ENCODE measurements around the gene SERPINA10. TPM values are rescaled to one million over a fixed set of nuclear protein-coding genes. Genes with fewer than 3 reads are reported as not detected.

Gene SERPINA10
- total RNA-seq, 1 donor from 2014 or later, result not detected

DNA sequence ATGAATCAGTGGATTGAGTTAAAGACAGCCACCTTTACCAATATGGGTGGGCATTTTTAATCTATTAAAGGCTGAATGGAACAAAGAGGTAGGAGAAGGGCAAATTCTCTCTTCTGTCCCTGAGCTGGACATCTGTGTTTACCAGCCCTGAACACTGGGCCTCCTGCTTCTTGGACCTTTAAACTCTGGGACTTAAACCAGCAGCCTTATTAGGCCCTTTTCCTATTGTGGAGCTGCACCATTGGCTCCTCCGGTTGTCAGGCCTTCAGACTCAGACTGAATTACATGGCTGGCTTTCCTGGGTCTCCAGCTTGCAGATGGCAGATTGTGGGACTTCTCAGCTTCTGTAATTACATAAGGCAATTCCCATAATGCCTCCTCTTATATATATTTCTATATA is 23.6 kb upstream of the SERPINA10 start:
- Mint-ChIP-seq H3K4me3 (ENCODE audit: unreplicated experiment) (no peak overlapping the region), H3K27ac (ENCODE audit: unreplicated experiment) (no peak overlapping the region)

DNA sequence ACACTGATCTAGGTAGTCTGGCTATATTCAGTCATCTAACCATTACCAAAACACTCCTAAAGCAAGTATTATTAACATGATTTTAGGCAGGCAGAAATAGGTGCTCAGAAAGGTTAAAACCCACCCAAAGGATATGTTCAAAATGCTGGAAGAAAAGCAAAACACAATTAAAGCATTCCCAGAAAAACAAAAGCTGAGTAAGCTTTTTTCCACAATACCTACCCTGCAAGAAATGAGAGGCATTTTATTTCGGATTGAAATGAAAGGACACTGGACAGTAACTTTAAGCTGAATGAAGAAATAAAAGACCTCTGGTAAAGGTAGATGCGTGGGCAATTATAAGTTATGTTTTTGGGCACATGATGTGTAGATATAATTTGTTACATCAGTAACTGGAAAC is 21.8 kb upstream of the SERPINA10 start:
- Mint-ChIP-seq H3K27me3 (ENCODE audit: unreplicated experiment) (no peaks in the 10 kb centered on the region), H3K27ac (ENCODE audit: unreplicated experiment) (no peak overlapping the region), H3K9me3 (ENCODE audit: unreplicated experiment) (peaks cover 10% of the 10 kb centered on the region), H3K4me1 (ENCODE audit: unreplicated experiment) (no peaks in the 10 kb centered on the region), H3K36me3 (ENCODE audit: unreplicated experiment) (no peaks in the 10 kb centered on the region), H3K4me3 (ENCODE audit: unreplicated experiment) (no peak overlapping the region)
- DNase-seq (ENCODE audit: extremely low spot score, unreplicated experiment), result no peak
- TF ChIP-seq, protein P1, sequence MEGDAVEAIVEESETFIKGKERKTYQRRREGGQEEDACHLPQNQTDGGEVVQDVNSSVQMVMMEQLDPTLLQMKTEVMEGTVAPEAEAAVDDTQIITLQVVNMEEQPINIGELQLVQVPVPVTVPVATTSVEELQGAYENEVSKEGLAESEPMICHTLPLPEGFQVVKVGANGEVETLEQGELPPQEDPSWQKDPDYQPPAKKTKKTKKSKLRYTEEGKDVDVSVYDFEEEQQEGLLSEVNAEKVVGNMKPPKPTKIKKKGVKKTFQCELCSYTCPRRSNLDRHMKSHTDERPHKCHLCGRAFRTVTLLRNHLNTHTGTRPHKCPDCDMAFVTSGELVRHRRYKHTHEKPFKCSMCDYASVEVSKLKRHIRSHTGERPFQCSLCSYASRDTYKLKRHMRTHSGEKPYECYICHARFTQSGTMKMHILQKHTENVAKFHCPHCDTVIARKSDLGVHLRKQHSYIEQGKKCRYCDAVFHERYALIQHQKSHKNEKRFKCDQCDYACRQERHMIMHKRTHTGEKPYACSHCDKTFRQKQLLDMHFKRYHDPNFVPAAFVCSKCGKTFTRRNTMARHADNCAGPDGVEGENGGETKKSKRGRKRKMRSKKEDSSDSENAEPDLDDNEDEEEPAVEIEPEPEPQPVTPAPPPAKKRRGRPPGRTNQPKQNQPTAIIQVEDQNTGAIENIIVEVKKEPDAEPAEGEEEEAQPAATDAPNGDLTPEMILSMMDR (IDR thresholded peaks at IDR 0.05), result no peak

More for the DNA sequence above, 23.6 kb upstream of the SERPINA10 start:
- H3K9me3 Mint-ChIP-seq (ENCODE audit: unreplicated experiment), result peaks cover 10% of the 10 kb centered on the region
- H3K36me3 Mint-ChIP-seq (ENCODE audit: unreplicated experiment), result no peaks in the 10 kb centered on the region
- DNase-seq (ENCODE audit: extremely low spot score, unreplicated experiment), result no peak
- H3K27me3 Mint-ChIP-seq (ENCODE audit: unreplicated experiment), result no peaks in the 10 kb centered on the region
- TF ChIP-seq, protein P1 (IDR thresholded peaks at IDR 0.05), result no peak
- no peaks in the 10 kb centered on the region for H3K4me1 Mint-ChIP-seq (ENCODE audit: unreplicated experiment)

DNA sequence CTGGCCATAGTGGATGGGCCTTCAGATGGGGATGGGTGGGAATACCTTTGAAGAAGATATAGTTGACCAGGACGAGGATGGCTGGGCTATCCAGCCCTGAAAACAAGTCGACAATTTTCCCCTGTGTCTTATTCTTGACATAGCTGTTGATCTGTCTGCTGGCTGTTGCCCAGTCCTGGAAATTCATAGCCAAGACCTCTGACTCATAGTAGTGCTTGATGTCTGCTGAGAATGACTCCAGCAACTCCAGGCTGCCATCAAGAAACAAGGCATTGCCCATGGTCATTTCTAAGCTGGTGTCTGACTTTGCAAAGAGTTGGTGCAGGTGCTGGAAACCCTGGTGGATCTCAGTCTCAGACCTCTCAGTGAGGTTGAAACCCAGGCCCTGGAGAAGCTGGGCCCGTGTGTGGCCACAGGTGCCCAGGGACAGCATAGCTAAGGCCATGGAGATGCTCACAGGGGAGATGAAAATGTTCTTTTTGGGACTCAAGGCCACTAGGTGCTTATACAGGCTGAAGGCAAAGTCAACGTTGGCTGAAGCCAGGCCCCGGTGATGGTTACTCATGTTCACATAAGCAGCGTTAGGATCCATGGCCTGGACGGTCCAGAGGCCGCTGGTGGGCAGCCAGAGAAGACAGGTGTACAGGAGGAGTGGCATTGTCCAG is 21.1 kb upstream of the SERPINA10 start:
- Mint-ChIP-seq H3K27me3 (ENCODE audit: unreplicated experiment) (no peaks in the 10 kb centered on the region), H3K9me3 (ENCODE audit: unreplicated experiment) (peaks cover 13% of the 10 kb centered on the region), H3K4me1 (ENCODE audit: unreplicated experiment) (no peaks in the 10 kb centered on the region), H3K4me3 (ENCODE audit: unreplicated experiment) (no peak overlapping the region), H3K27ac (ENCODE audit: unreplicated experiment) (no peak overlapping the region), H3K36me3 (ENCODE audit: unreplicated experiment) (no peaks in the 10 kb centered on the region)
- TF ChIP-seq, protein P1 (IDR thresholded peaks at IDR 0.05), result no peak
- DNase-seq (ENCODE audit: extremely low spot score, unreplicated experiment), result peak; percentile 63

DNA sequence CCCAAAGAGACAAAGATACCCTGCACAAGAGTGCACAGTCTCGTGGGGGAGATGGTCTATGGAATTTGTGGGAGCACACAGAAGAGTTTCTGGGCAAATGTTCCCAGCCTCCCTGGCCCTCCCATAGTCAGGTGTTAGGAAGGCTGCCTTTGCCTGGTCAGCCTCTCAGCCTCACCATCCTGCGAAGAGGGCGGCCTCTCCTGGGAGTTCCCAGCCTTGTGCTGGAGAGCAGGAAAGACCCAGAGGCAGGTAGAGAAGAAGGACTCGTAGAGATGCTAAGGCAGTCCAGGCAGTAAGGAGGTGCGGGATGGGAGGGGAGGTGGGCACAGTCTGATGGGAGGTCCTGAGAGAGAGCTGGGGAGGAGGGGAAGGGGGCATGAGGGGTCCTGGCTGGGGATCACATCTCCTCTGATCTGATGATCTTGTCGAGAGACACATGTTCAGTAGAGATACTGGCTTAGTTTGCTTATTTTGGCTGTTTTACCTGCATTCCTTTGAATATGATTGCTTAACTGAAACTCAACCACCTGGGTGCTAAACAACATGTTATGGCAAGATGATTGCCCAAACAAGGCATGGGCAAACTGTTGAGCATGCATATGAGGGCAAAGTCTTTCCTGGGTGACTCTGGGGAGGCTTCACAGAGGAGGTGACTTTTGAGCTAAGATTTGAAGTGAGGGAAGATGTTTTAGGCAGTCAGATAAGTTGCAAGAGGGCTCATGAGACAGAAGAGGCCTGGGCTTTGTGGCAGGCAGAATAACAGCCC is 19.6 kb upstream of the SERPINA10 start:
- no peak overlapping the region for H3K27ac Mint-ChIP-seq (ENCODE audit: unreplicated experiment)
- TF ChIP-seq, protein P1 (IDR thresholded peaks at IDR 0.05), result no peak
- H3K9me3 Mint-ChIP-seq (ENCODE audit: unreplicated experiment), result peaks cover 26% of the 10 kb centered on the region
- H3K27me3 Mint-ChIP-seq (ENCODE audit: unreplicated experiment), result no peaks in the 10 kb centered on the region
- H3K4me3 Mint-ChIP-seq (ENCODE audit: unreplicated experiment), result no peak overlapping the region
- peak; percentile 70 for DNase-seq (ENCODE audit: extremely low spot score, unreplicated experiment)
- H3K4me1 Mint-ChIP-seq (ENCODE audit: unreplicated experiment), result no peaks in the 10 kb centered on the region
- no peaks in the 10 kb centered on the region for H3K36me3 Mint-ChIP-seq (ENCODE audit: unreplicated experiment)

DNA sequence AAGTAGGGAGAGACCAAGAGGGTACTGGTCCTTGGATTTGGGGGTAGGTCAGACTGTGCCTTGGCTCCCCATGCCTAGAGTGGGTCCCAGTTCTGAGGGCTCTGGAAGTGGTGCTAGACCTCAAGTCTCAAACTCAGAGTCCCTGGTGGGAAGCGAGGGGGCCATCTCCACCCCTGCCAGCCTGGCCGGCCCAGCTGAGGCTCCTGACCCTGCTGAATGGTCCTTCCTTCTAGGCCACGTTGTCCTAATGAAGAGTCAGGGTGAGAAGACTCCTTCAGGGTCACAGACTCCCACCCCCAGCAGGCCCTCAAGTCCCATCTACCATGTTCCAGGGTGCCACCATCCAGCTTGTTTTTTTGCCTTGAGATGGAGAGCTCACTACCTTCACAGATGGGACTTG is 17.2 kb upstream of the SERPINA10 start:
- H3K27ac Mint-ChIP-seq (ENCODE audit: unreplicated experiment), result no peak overlapping the region
- H3K27me3 Mint-ChIP-seq (ENCODE audit: unreplicated experiment), result no peaks in the 10 kb centered on the region
- peak; percentile 56 for DNase-seq (ENCODE audit: extremely low spot score, unreplicated experiment)
- H3K4me3 Mint-ChIP-seq (ENCODE audit: unreplicated experiment), result no peak overlapping the region
- no peaks in the 10 kb centered on the region for H3K4me1 Mint-ChIP-seq (ENCODE audit: unreplicated experiment)
- no peaks in the 10 kb centered on the region for H3K36me3 Mint-ChIP-seq (ENCODE audit: unreplicated experiment)
- TF ChIP-seq, protein P1 (IDR thresholded peaks at IDR 0.05), result no peak
- peaks cover 32% of the 10 kb centered on the region for H3K9me3 Mint-ChIP-seq (ENCODE audit: unreplicated experiment)
